HepG2 (cell line): ENCODE measurements around the gene PPP1R13L. TPM values are rescaled to one million over a fixed set of nuclear protein-coding genes. Genes with fewer than 3 reads are reported as not detected.

Source experiments
- ARNT2 ChIP-seq: sonication (generic); formaldehyde crosslinking; IDR thresholded peaks from 2 replicates; pipeline ENCODE4 v1.8.0; 2022; ENCODE audit warnings: mild to moderate bottlenecking, low read depth, missing genetic modification reagents, moderate library complexity
- CAMTA2 ChIP-seq: sonication (generic); formaldehyde crosslinking; IDR thresholded peaks from 2 replicates; pipeline ENCODE4 v1.4.0; 2020; ENCODE audit warnings: mild to moderate bottlenecking, missing genetic modification reagents, borderline replicate concordance
- DBP ChIP-seq: sonication (generic); formaldehyde crosslinking; IDR thresholded peaks from 2 replicates; pipeline ENCODE4 v1.4.0; 2020; ENCODE audit warnings: missing genetic modification reagents; ENCODE audit errors: not compliant biosample characterization
- EZH2 ChIP-seq: conservative IDR thresholded peaks from 2 replicates; pipeline ENCODE4 v1.6.1; 2012; ENCODE audit warnings: mild to moderate bottlenecking, low read depth, low read length, moderate library complexity
- GRHL1 ChIP-seq: sonication (generic); formaldehyde crosslinking; conservative IDR thresholded peaks from 2 replicates; pipeline ENCODE4 v1.8.0; 2022; ENCODE audit warnings: missing genetic modification reagents
- HNF1A ChIP-seq, 2 experiments: sonication (generic) in 1 of 2; formaldehyde crosslinking in 1 of 2; IDR thresholded peaks; 2 replicates each; pipeline versions ENCODE4 v1.4.0 to v1.6.1; 2016 to 2020; ENCODE audit warnings: borderline replicate concordance in 1 of 2, low read depth in 1 of 2, mild to moderate bottlenecking in 1 of 2, missing genetic modification reagents in 1 of 2
- PRDM4 ChIP-seq: sonication (generic); formaldehyde crosslinking; IDR thresholded peaks from 2 replicates; pipeline ENCODE4 v1.9.0; 2021; ENCODE audit warnings: missing genetic modification reagents, borderline replicate concordance
- SIN3A ChIP-seq: IDR thresholded peaks from 2 replicates; pipeline ENCODE4 v1.6.1; 2011; ENCODE audit warnings: low read depth, mild to moderate bottlenecking, control low read depth, low read length, borderline replicate concordance
- SOX5 ChIP-seq: IDR thresholded peaks from 2 replicates; pipeline ENCODE4 v1.6.1; 2016; ENCODE audit warnings: borderline replicate concordance
- SP2 ChIP-seq: sonication (generic); formaldehyde crosslinking; IDR thresholded peaks from 2 replicates; pipeline ENCODE4 v1.5.1; 2020; ENCODE audit warnings: mild to moderate bottlenecking, missing genetic modification reagents
- ZMYM4 ChIP-seq: sonication (generic); formaldehyde crosslinking; IDR thresholded peaks from 2 replicates; pipeline ENCODE4 v1.8.1; 2023; ENCODE audit warnings: mild to moderate bottlenecking, missing genetic modification reagents
- polyA plus RNA-seq, 8 experiments: library from polyadenylated mRNA; depleted of rRNA in 3 of 8; stranded (reverse) in 7 of 8; unstranded in 1 of 8; fragments of >200 nt; fragmentation: Illumina TruSeq in 4 of 8; extraction: Trizol in 4 of 8; gene quantifications; 2 replicates each; pipeline versions ENCODE4 v1.2.1 to v1.2.3, GENCODE V29; 2011 to 2016; ENCODE audit warnings: low read depth in 4 of 8, missing spikeins in 1 of 8, mixed read lengths in 1 of 8; ENCODE audit not compliant: insufficient read depth in 1 of 8
- total RNA-seq, 5 experiments: library from RNA; depleted of rRNA; stranded (reverse); fragments of >200 nt; fragmentation: Illumina TruSeq; extraction: Trizol; gene quantifications; 2 replicates each; pipeline ENCODE4 v1.2.3, GENCODE V29; 2016; ENCODE audit warnings: low read depth in 1 of 5

PPP1R13L gene
- total and polyA plus RNA-seq, 2 of the 13 experiments (the other 11 are each of a cell fraction or from before 2014, with no cell fraction given) = 1.3 to 6.6 TPM

- TF ChIP-seq GRHL1 = no peak
- TF ChIP-seq SP2 (CRISPR knock-in tag) = peak; percentile 90
- no peak for TF ChIP-seq DBP (CRISPR knock-in tag)
- TF ChIP-seq EZH2 = no peak
- no peak; the same call in 1 of the 2 replicates for TF ChIP-seq HNF1A (IDR thresholded peaks at IDR 0.05; ENCODE audit: low read depth)
- TF ChIP-seq HNF1A (CRISPR knock-in tag; IDR thresholded peaks at IDR 0.05; ENCODE audit: borderline replicate concordance) = peak; percentile 81
- peak; percentile 89 for TF ChIP-seq ARNT2 (CRISPR knock-in tag)
- TF ChIP-seq CAMTA2 (CRISPR knock-in tag) = peak; percentile 35; the same call in 1 of the 2 replicates
- peak; percentile 53; the same call in 1 of the 2 replicates for TF ChIP-seq SOX5 (CRISPR knock-in tag)
- 0 out of 2 replicates have a peak, but pooled peaks have one; percentile 68 for TF ChIP-seq SIN3A
- TF ChIP-seq ZMYM4 (CRISPR knock-in tag) = peak; percentile 70; the same call in 1 of the 2 replicates
- 0 out of 2 replicates have a peak, but pooled peaks have one; percentile 41 for TF ChIP-seq PRDM4 (CRISPR knock-in tag)
- TF ChIP-seq, all 625 proteins: peak for 294
Measured at GRCh38 chr19:45423589-45424190, 18.8 kb upstream of the PPP1R13L start, which contains the start of gene ERCC1 (continued).
